Liver (tissue), 3 donors: ENCODE data around the gene PLPP3.

Source experiments
- GABPA ChIP-seq, 2 donors: IDR thresholded peaks in 1 of 2; conservative IDR thresholded peaks in 1 of 2; 2 replicates each; pipeline ENCODE4 v1.6.1; 2016; ENCODE audit warnings: antibody characterized with exemption in 2 of 2, mild to moderate bottlenecking in 1 of 2, moderate library complexity in 1 of 2
- TAF1 ChIP-seq: conservative IDR thresholded peaks from 2 replicates; pipeline ENCODE4 v1.6.1; 2016; ENCODE audit warnings: antibody characterized with exemption, mild to moderate bottlenecking
- YY1 ChIP-seq: IDR thresholded peaks from 2 replicates; pipeline ENCODE4 v1.6.1; 2016; ENCODE audit warnings: antibody characterized with exemption, mild to moderate bottlenecking
- TF ChIP-seq, protein P1 (sequence below): fragments of 150-350 bp; IDR thresholded peaks from 2 replicates; pipeline ENCODE4 v1.5.1; 2017; ENCODE audit warnings: improper control_type of control experiment, low read depth, low read length; ENCODE audit not compliant: missing input control
- TF ChIP-seq, protein P2 (sequence below): IDR thresholded peaks from 2 replicates; pipeline ENCODE4 v1.6.1; 2016; ENCODE audit warnings: antibody characterized with exemption
- TF ChIP-seq, protein P3 (sequence below): IDR thresholded peaks from 2 replicates; pipeline ENCODE4 v1.6.1; 2016; ENCODE audit warnings: antibody characterized with exemption, mild to moderate bottlenecking
- donor health status: healthy.
- donor health status: healthy.

DNA sequence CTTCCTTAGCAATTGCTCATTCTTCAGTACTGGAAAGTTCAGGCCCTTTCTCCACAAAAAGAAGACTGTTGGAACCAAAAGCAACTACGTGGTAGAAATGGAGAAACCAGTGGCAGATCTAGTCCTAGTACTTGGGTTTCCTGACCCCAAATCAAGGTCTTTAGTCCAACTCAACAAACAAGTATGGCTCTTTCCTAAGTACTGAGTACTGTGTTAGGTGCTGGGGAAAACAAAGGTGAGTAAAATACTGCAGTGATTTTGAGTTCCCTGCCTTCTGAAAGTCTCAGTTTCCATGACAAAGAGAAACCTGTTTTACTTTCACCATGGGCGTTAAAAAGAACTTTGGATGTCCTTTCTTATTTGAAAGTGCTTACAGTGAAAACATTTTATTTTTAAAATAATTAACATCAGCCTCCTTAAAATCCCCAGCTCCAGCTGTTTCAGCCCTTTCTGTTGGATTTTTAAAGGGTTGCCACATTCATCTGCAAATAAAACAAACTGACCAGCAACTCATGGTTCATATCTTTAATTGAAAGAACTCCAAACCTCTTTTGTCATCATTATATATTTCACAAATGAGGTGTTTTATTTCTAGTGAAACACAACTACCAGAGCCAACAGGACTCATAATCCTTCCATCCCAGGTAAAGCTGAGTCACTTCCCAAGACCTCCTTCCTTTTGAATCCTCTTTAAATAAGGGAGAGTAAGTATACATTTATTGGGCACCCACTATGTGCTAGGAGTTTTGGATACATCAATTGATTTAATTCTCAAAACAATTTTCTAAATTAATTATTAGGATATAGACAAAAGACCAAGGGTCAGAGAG lies 35.4 kb downstream of the PLPP3 start:
- TF ChIP-seq, protein P1, sequence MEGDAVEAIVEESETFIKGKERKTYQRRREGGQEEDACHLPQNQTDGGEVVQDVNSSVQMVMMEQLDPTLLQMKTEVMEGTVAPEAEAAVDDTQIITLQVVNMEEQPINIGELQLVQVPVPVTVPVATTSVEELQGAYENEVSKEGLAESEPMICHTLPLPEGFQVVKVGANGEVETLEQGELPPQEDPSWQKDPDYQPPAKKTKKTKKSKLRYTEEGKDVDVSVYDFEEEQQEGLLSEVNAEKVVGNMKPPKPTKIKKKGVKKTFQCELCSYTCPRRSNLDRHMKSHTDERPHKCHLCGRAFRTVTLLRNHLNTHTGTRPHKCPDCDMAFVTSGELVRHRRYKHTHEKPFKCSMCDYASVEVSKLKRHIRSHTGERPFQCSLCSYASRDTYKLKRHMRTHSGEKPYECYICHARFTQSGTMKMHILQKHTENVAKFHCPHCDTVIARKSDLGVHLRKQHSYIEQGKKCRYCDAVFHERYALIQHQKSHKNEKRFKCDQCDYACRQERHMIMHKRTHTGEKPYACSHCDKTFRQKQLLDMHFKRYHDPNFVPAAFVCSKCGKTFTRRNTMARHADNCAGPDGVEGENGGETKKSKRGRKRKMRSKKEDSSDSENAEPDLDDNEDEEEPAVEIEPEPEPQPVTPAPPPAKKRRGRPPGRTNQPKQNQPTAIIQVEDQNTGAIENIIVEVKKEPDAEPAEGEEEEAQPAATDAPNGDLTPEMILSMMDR, result no peak
- TF ChIP-seq GABPA (IDR thresholded peaks at IDR 0.05 in 1 of 2, conservative IDR thresholded peaks at IDR 0.05 in 1 of 2), result no peak
- no peak for TF ChIP-seq YY1
- TF ChIP-seq, protein P2, sequence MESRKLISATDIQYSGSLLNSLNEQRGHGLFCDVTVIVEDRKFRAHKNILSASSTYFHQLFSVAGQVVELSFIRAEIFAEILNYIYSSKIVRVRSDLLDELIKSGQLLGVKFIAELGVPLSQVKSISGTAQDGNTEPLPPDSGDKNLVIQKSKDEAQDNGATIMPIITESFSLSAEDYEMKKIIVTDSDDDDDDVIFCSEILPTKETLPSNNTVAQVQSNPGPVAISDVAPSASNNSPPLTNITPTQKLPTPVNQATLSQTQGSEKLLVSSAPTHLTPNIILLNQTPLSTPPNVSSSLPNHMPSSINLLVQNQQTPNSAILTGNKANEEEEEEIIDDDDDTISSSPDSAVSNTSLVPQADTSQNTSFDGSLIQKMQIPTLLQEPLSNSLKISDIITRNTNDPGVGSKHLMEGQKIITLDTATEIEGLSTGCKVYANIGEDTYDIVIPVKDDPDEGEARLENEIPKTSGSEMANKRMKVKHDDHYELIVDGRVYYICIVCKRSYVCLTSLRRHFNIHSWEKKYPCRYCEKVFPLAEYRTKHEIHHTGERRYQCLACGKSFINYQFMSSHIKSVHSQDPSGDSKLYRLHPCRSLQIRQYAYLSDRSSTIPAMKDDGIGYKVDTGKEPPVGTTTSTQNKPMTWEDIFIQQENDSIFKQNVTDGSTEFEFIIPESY, result peak; percentile 21
- TF ChIP-seq TAF1, result no peak
- TF ChIP-seq, protein P3, sequence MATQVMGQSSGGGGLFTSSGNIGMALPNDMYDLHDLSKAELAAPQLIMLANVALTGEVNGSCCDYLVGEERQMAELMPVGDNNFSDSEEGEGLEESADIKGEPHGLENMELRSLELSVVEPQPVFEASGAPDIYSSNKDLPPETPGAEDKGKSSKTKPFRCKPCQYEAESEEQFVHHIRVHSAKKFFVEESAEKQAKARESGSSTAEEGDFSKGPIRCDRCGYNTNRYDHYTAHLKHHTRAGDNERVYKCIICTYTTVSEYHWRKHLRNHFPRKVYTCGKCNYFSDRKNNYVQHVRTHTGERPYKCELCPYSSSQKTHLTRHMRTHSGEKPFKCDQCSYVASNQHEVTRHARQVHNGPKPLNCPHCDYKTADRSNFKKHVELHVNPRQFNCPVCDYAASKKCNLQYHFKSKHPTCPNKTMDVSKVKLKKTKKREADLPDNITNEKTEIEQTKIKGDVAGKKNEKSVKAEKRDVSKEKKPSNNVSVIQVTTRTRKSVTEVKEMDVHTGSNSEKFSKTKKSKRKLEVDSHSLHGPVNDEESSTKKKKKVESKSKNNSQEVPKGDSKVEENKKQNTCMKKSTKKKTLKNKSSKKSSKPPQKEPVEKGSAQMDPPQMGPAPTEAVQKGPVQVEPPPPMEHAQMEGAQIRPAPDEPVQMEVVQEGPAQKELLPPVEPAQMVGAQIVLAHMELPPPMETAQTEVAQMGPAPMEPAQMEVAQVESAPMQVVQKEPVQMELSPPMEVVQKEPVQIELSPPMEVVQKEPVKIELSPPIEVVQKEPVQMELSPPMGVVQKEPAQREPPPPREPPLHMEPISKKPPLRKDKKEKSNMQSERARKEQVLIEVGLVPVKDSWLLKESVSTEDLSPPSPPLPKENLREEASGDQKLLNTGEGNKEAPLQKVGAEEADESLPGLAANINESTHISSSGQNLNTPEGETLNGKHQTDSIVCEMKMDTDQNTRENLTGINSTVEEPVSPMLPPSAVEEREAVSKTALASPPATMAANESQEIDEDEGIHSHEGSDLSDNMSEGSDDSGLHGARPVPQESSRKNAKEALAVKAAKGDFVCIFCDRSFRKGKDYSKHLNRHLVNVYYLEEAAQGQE, result no peak
